Mesothelial cell of epicardium (in vitro differentiated cells): ENCODE measurements around the gene MCCC2. TPM values are rescaled to one million over a fixed set of nuclear protein-coding genes. Genes with fewer than 3 reads are reported as not detected.

Source experiments
- DNase-seq, 2 experiments: peaks; one replicate each; pipeline ENCODE4 v3.0.0; 2021; ENCODE audit warnings: low spot score in 2 of 2; ENCODE audit not compliant: unreplicated experiment in 2 of 2
- H3K27ac Mint-ChIP-seq: 2 replicates; pipeline ENCODE4 v1.8.0; 2021; ENCODE audit warnings: mixed read lengths
- H3K27me3 Mint-ChIP-seq: 2 replicates; pipeline ENCODE4 v1.8.0; 2021; ENCODE audit warnings: low read depth, mixed read lengths
- H3K36me3 Mint-ChIP-seq: 2 replicates; pipeline ENCODE4 v1.8.0; 2021; ENCODE audit warnings: mixed read lengths
- H3K4me1 Mint-ChIP-seq: 2 replicates; pipeline ENCODE4 v1.8.0; 2021; ENCODE audit warnings: mixed read lengths
- H3K4me3 Mint-ChIP-seq: 2 replicates; pipeline ENCODE4 v1.8.0; 2021; ENCODE audit warnings: mild to moderate bottlenecking, moderate library complexity, mixed read lengths
- H3K9me3 Mint-ChIP-seq: 2 replicates; pipeline ENCODE4 v1.8.0; 2021; ENCODE audit warnings: mixed read lengths
- total RNA-seq: library from RNA; stranded (reverse); gene quantifications from 3 replicates; pipeline ENCODE4 v1.2.1, GENCODE V29; 2021
- TF ChIP-seq, protein P1 (sequence below): fragments of 200-600 bp; sonication (generic); IDR thresholded peaks from one replicate; pipeline ENCODE4 v1.5.0; 2021; ENCODE audit warnings: antibody characterized with exemption; ENCODE audit not compliant: unreplicated experiment

Gene MCCC2
- total RNA-seq, 1 donor from 2014 or later: 44.6 TPM

GRCh38 chr5:71699233-71699632 lies 112.1 kb downstream of the MCCC2 start:
- H3K36me3 Mint-ChIP-seq: no peaks in the 10 kb centered on the region
- H3K4me3 Mint-ChIP-seq: no peak overlapping the region
- H3K4me1 Mint-ChIP-seq: peaks cover 5% of the 10 kb centered on the region
- DNase-seq: no peak
- peaks cover 21% of the 10 kb centered on the region for H3K27me3 Mint-ChIP-seq
- H3K27ac Mint-ChIP-seq: no peak overlapping the region
- TF ChIP-seq, protein P1, sequence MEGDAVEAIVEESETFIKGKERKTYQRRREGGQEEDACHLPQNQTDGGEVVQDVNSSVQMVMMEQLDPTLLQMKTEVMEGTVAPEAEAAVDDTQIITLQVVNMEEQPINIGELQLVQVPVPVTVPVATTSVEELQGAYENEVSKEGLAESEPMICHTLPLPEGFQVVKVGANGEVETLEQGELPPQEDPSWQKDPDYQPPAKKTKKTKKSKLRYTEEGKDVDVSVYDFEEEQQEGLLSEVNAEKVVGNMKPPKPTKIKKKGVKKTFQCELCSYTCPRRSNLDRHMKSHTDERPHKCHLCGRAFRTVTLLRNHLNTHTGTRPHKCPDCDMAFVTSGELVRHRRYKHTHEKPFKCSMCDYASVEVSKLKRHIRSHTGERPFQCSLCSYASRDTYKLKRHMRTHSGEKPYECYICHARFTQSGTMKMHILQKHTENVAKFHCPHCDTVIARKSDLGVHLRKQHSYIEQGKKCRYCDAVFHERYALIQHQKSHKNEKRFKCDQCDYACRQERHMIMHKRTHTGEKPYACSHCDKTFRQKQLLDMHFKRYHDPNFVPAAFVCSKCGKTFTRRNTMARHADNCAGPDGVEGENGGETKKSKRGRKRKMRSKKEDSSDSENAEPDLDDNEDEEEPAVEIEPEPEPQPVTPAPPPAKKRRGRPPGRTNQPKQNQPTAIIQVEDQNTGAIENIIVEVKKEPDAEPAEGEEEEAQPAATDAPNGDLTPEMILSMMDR: no peak
- no peaks in the 10 kb centered on the region for H3K9me3 Mint-ChIP-seq

GRCh38 chr5:71699751-71700150 lies 112.6 kb downstream of the MCCC2 start:
- no peak overlapping the region for H3K27ac Mint-ChIP-seq
- H3K9me3 Mint-ChIP-seq: no peaks in the 10 kb centered on the region
- DNase-seq: no peak
- H3K4me1 Mint-ChIP-seq: peaks cover 3% of the 10 kb centered on the region
- TF ChIP-seq, protein P1: no peak
- no peak overlapping the region for H3K4me3 Mint-ChIP-seq
- H3K27me3 Mint-ChIP-seq: peaks cover 24% of the 10 kb centered on the region
- H3K36me3 Mint-ChIP-seq: no peaks in the 10 kb centered on the region

- H3K9me3 Mint-ChIP-seq: no peaks in the 10 kb centered on the region
- DNase-seq: no peak
- H3K27ac Mint-ChIP-seq: no peak overlapping the region
- H3K27me3 Mint-ChIP-seq: peaks cover 33% of the 10 kb centered on the region
- H3K4me1 Mint-ChIP-seq: no peaks in the 10 kb centered on the region
- no peak overlapping the region for H3K4me3 Mint-ChIP-seq
- no peaks in the 10 kb centered on the region for H3K36me3 Mint-ChIP-seq
- TF ChIP-seq, protein P1: no peak
These were observed 113.7 kb downstream of the MCCC2 start for GRCh38 chr5:71700803-71701202.

DNA sequence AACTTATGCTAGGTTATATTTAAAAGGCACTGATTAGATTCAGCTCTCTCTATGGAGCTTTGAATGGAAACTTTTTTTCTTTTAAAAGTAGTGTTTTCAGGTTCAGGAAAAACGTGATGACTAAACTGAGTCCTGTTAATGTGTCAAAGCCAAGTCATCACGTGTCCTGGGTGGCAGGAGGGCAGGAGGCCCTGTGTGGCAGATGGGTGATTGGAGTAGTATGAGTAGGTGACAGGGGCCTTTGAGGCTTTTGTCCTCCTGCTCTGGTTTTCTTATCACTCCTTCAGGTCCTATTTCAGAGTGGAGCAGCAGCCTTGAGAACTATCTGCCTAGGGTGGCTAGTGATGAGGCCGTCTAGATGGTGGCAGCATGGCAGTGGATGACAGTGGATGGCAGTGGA lies 114.3 kb downstream of the MCCC2 start:
- H3K27me3 Mint-ChIP-seq: peaks cover 39% of the 10 kb centered on the region
- TF ChIP-seq, protein P1: no peak

GRCh38 chr5:71703941-71704340 lies 116.8 kb downstream of the MCCC2 start:
- Mint-ChIP-seq H3K27me3 (peaks cover 62% of the 10 kb centered on the region), H3K4me1 (no peaks in the 10 kb centered on the region)

More for the DNA sequence above, 114.3 kb downstream of the MCCC2 start:
- Mint-ChIP-seq H3K9me3 (no peaks in the 10 kb centered on the region), H3K4me1 (no peaks in the 10 kb centered on the region), H3K4me3 (no peak overlapping the region), H3K36me3 (no peaks in the 10 kb centered on the region), H3K27ac (no peak overlapping the region)
- DNase-seq: no peak

More at GRCh38 chr5:71703941-71704340, 116.8 kb downstream of the MCCC2 start:
- no peaks in the 10 kb centered on the region for H3K36me3 Mint-ChIP-seq
- no peaks in the 10 kb centered on the region for H3K9me3 Mint-ChIP-seq
- no peak overlapping the region for H3K4me3 Mint-ChIP-seq
- no peak overlapping the region for H3K27ac Mint-ChIP-seq
- no peak for DNase-seq
- TF ChIP-seq, protein P1: no peak
